Measurements from ENCODE around the gene SMTNL1. TPM values are rescaled to one million over a fixed set of nuclear protein-coding genes. Genes with fewer than 3 reads are reported as not detected.

SMTNL1 gene
- total and polyA plus RNA-seq, 9 of the 15 experiments (the other 6 are each of a cell fraction or from before 2014, with no cell fraction given), result not detected

GRCh38 chr11:57500926-57501325 is 36.5 kb upstream of the SMTNL1 start:
- H3K79me2 ChIP-seq (ENCODE audit: control insufficient read depth, insufficient read depth, low read length), result peaks cover 8% of the 10 kb centered on the region; the same call in 1 of the 3 replicates
- ChIA-PET POLR2A (interaction anchor here (0.7 to 4.5 kb wide), 2 partner anchors 10 to 15 kb away, joined by 3 to 25 read pairs; partner anchors contain the start of gene SLC43A1), CTCF (ENCODE audit: low intra/inter-chr PET ratio) (no interaction called here)
- ATAC-seq (no peak), DNase-seq (ENCODE audit: extremely low read depth in 1 of 4, low spot score in 3 of 4) (no peak), FAIRE-seq (no peak)
- no peak overlapping the region for H3K4me2 ChIP-seq (ENCODE audit: insufficient read depth, low read length)
- H2AFZ ChIP-seq (ENCODE audit: low read depth, low read length), result no peak overlapping the region
- peak overlapping the region in 1 of 2 experiments; percentile 11; a peak in 2 of 4 replicates for H3K9ac ChIP-seq (ENCODE audit: insufficient read depth in 1 of 2, low read depth in 2 of 2, low read length in 2 of 2)
- in situ Hi-C loops (cut with MboI) (no loop called here), intact Hi-C loops (cut with micrococcal nuclease) (no loop called here)
- TF ChIP-seq THRB (CRISPR knock-in tag; conservative IDR thresholded peaks at IDR 0.05) (no peak), RBFOX2 (IDR thresholded peaks at IDR 0.05; ENCODE audit: low read depth, low read length) (peak; percentile 36; the same call in 1 of the 2 replicates), KAT8 (IDR thresholded peaks at IDR 0.05; ENCODE audit: low read depth) (no peak), POLR2G (IDR thresholded peaks at IDR 0.05; ENCODE audit: low read depth, low read length) (0 out of 2 replicates have a peak, but pooled peaks have one; percentile 37)
- H3K27me3 ChIP-seq (ENCODE audit: control insufficient read depth in 2 of 2, insufficient read depth in 2 of 2, low read length in 2 of 2), result no peaks in the 10 kb centered on the region
- peaks cover 16 to 26% of the 10 kb centered on the region in 2 experiments for H3K4me1 ChIP-seq (replicated peaks in 1 of 2; ENCODE audit: control insufficient read depth in 2 of 2, insufficient read depth in 2 of 2, low read length in 2 of 2)
- H3K4me3 ChIP-seq, result no peak overlapping the region
- H4K20me1 ChIP-seq (replicated peaks; ENCODE audit: control insufficient read depth, insufficient read depth, low read length), result peaks cover 24% of the 10 kb centered on the region
- H3K9me3 ChIP-seq (replicated peaks; ENCODE audit: control insufficient read depth, insufficient read depth, low read depth, low read length), result no peaks in the 10 kb centered on the region
- 86% methylated on average over 11 of the region's 15 CpGs for WGBS (ENCODE audit: insufficient coverage, low coverage, missing lambda C conversion rate)
- peaks cover 77% of the 10 kb centered on the region for H3K36me3 ChIP-seq (ENCODE audit: control insufficient read depth, insufficient read depth, low read length)
- no peaks in the 10 kb centered on the region for H3K9me1 ChIP-seq (ENCODE audit: control insufficient read depth, insufficient read depth, low read length)
- H3K27ac ChIP-seq (ENCODE audit: extremely low read depth, low read depth, low read length), result no peak overlapping the region
- BruUV-seq (replicated peaks), result no TSS peak

Data from K562 (cell line).